ENCODE measurements around the gene FTCDNL1. TPM values are rescaled to one million over a fixed set of nuclear protein-coding genes. Genes with fewer than 3 reads are reported as not detected.

FTCDNL1 gene
- total RNA-seq, 4 donors from 2014 or later: 6.2 to 20.9 (median 13.4) TPM

DNA sequence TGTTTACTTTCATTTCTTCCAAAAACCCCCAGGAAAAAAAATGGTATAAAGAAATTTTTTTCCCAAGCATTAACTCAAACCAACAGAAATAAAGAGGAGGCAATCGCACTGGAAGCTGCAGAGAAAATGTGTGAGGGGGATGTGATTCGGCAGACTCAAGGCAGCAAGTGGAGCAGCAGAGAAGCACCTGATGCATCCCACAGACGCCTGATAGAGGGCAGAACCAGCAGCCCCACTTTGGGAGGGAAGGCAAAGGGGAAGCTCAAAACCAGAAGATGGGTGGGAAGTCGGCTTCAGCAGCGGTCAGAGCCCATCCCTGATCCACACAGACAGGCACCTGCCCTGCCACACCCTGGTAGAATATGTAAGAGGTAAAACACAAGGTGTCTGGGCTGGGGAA lies 12.6 kb downstream of the FTCDNL1 start:
- WGBS, 2 donors: 80 to 86% methylated on average over 5 of the region's 5 CpGs
- no peak for TF ChIP-seq POLR2A (IDR thresholded peaks at IDR 0.05)
- TF ChIP-seq, protein P1, sequence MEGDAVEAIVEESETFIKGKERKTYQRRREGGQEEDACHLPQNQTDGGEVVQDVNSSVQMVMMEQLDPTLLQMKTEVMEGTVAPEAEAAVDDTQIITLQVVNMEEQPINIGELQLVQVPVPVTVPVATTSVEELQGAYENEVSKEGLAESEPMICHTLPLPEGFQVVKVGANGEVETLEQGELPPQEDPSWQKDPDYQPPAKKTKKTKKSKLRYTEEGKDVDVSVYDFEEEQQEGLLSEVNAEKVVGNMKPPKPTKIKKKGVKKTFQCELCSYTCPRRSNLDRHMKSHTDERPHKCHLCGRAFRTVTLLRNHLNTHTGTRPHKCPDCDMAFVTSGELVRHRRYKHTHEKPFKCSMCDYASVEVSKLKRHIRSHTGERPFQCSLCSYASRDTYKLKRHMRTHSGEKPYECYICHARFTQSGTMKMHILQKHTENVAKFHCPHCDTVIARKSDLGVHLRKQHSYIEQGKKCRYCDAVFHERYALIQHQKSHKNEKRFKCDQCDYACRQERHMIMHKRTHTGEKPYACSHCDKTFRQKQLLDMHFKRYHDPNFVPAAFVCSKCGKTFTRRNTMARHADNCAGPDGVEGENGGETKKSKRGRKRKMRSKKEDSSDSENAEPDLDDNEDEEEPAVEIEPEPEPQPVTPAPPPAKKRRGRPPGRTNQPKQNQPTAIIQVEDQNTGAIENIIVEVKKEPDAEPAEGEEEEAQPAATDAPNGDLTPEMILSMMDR (IDR thresholded peaks at IDR 0.05): no peak
- intact Hi-C loops (cut with DNase I): no loop called here
- Histone ChIP-seq H3K9me3 (no peaks in the 10 kb centered on the region), H3K27ac (no peak overlapping the region), H3K4me3 (replicated peaks in 1 of 3) (no peak overlapping the region), H3K36me3 (no peaks in the 10 kb centered on the region), H3K4me1 (peaks cover 29 to 35% of the 10 kb centered on the region in 2 donors), H3K27me3 (no peaks in the 10 kb centered on the region)
- no peak for DNase-seq

DNA sequence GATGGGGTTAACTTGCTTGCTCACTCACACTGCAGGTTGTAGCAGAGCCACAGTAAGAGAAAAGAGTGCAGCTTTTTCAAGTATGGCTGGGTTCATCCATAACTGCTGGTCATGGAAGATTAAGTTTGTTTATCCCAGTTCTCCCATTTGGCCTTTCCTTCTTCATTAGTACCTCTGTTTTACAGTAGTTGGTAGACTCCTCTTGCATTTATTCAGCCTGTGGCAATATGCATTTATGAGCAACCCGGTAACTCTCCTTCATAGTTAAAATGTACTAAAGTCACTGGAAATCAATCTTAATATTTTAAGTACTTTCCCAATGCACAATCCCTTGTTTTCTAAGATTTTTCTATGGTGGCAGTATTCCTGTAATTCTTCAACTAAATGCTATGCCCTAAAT lies 14.0 kb downstream of the FTCDNL1 start:
- 93 to 94% methylated on average over 1 of the region's 1 CpG for WGBS, 2 donors
- intact Hi-C loops (cut with DNase I): no loop called here
- Histone ChIP-seq H3K36me3 (no peaks in the 10 kb centered on the region), H3K27ac (peak overlapping the region in 1 of 3 donors; percentile 81), H3K4me3 (replicated peaks in 1 of 3) (no peak overlapping the region), H3K9me3 (no peaks in the 10 kb centered on the region), H3K4me1 (peaks cover 35 to 49% of the 10 kb centered on the region in 2 donors), H3K27me3 (no peaks in the 10 kb centered on the region)
- no peak for DNase-seq
- TF ChIP-seq POLR2A (IDR thresholded peaks at IDR 0.05): no peak
- TF ChIP-seq, protein P1 (IDR thresholded peaks at IDR 0.05): no peak

DNA sequence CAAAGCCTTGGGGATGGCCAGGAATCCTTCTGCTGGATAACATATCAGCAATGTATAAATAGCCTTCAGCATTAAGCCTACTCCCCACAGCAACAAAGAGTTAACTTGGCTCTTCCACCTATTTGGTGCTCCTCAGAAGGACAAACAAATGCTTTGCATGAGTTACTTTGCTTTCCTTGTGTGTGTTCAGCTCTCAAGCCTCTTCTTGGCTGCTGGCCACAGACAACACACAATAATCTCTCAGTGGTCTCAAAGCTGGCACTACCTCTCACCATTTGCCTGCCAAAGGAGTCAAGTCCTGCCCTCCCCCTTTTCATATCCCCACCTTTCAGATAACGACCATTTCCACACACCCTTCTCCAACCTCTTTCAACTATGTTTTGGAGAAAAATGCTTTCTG lies 17.5 kb downstream of the FTCDNL1 start:
- Histone ChIP-seq H3K27me3 (no peaks in the 10 kb centered on the region), H3K27ac (peak overlapping the region; percentile 41 to 81 (median 61)), H3K9me3 (no peaks in the 10 kb centered on the region), H3K36me3 (no peaks in the 10 kb centered on the region), H3K4me1 (peaks cover 35 to 51% of the 10 kb centered on the region in 2 donors), H3K4me3 (replicated peaks in 1 of 3) (no peak overlapping the region)
- WGBS, 2 donors: 13 to 18% methylated on average over 1 of the region's 1 CpG
- TF ChIP-seq POLR2A (IDR thresholded peaks at IDR 0.05): no peak
- intact Hi-C loops (cut with DNase I): no loop called here
- peak; percentile 87 to 88 for DNase-seq

DNA sequence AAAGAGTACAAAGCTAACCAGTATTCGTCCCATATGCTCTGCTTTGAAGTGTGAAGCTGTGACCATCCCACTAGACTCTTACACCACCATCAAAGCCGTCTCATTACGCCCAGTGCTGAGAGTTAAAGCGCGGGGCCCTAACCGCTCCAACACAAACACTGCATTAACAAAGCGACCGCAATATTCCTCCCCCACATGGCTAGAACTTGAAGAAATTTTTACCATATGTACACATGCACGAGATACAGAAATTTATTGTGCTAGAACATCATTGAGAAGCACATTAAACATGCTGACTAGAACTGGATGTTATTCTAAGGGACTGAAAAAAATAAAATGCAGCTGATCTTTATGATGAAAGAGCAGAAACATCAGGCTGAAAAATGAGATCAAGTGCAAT lies 20.5 kb downstream of the FTCDNL1 start:
- WGBS, 2 donors: 83 to 88% methylated on average over 9 of the region's 9 CpGs
- Histone ChIP-seq H3K9me3 (no peaks in the 10 kb centered on the region), H3K27ac (no peak overlapping the region), H3K27me3 (no peaks in the 10 kb centered on the region), H3K4me3 (replicated peaks in 1 of 3) (no peak overlapping the region), H3K4me1 (peaks cover 28 to 36% of the 10 kb centered on the region in 2 donors), H3K36me3 (no peaks in the 10 kb centered on the region)
- intact Hi-C loops (cut with DNase I): no loop called here
- DNase-seq: no peak
- TF ChIP-seq, protein P1 (IDR thresholded peaks at IDR 0.05): no peak
- no peak for TF ChIP-seq POLR2A (IDR thresholded peaks at IDR 0.05)

DNA sequence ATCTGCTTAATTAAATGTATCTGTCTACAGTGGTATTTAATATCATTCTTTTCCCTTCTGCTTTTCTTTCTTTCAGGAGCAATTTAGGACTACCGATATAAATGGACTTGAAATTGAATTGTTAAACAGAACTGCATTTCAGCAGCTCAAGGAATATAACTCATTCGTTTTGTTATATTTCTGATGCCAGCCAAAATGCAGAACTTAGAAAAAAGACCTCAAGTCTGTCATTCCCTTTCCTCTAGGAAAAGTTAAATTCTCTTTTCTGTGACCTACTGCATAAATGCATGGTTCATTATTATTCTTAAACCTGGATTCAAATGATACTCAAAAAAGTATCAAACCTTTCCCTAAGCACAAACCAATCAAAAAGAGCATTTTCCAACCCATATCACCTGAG lies 21.4 kb downstream of the FTCDNL1 start:
- no peaks in the 10 kb centered on the region for H3K9me3 ChIP-seq
- no peak for DNase-seq
- WGBS, 2 donors: 87 to 90% methylated on average over 2 of the region's 2 CpGs
- H3K36me3 ChIP-seq: no peaks in the 10 kb centered on the region
- TF ChIP-seq, protein P1 (IDR thresholded peaks at IDR 0.05): no peak
- no peak for TF ChIP-seq POLR2A (IDR thresholded peaks at IDR 0.05)
- no peak overlapping the region for H3K4me3 ChIP-seq (replicated peaks in 1 of 3)
- no peaks in the 10 kb centered on the region for H3K27me3 ChIP-seq
- no peak overlapping the region for H3K27ac ChIP-seq
- intact Hi-C loops (cut with DNase I): no loop called here
- peaks cover 19 to 27% of the 10 kb centered on the region in 2 donors for H3K4me1 ChIP-seq

DNA sequence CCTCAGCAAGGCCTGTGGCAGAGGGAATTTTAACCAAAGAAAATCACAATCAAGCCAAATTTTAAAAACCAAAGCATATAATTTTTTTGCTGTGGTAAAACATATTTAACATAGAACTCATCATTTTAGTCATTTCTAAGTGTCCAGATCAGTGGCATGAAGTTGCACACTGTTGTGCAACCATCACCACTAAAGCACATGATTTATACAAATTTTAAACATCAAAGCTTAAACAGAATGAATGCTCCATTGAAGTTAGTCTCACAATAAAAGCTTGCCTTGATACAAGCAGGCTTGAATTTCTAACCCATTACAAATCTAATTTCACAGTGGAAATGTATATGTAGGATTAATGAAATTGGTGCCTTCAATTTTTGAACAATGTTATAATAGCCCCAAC lies 31.2 kb downstream of the FTCDNL1 start:
- Histone ChIP-seq H3K4me3 (replicated peaks in 1 of 3) (no peak overlapping the region), H3K9me3 (no peaks in the 10 kb centered on the region), H3K4me1 (no peaks in the 10 kb centered on the region), H3K27me3 (no peaks in the 10 kb centered on the region), H3K36me3 (no peaks in the 10 kb centered on the region), H3K27ac (no peak overlapping the region)
- intact Hi-C loops (cut with DNase I): no loop called here
- DNase-seq: no peak
- TF ChIP-seq POLR2A (IDR thresholded peaks at IDR 0.05): no peak
- TF ChIP-seq, protein P1 (IDR thresholded peaks at IDR 0.05): no peak

Measured in thyroid gland (tissue), 4 donors.